GM19468 (cell line): ENCODE results near the gene LTF.

ENCODE experiments used
- ATAC-seq: cut with Tn5 transposase; IDR thresholded peaks from one replicate; pipeline ENCODE4 v1.9.1; 2021; ENCODE audit warnings: mild to moderate bottlenecking, moderate library complexity, moderate number of reproducible peaks; ENCODE audit not compliant: unreplicated experiment; ENCODE audit errors: extremely low read depth

LTF gene

GRCh38 chr3:46471371-46471914 lies 6.7 kb upstream of the LTF start:
- ATAC-seq = no peak

DNA sequence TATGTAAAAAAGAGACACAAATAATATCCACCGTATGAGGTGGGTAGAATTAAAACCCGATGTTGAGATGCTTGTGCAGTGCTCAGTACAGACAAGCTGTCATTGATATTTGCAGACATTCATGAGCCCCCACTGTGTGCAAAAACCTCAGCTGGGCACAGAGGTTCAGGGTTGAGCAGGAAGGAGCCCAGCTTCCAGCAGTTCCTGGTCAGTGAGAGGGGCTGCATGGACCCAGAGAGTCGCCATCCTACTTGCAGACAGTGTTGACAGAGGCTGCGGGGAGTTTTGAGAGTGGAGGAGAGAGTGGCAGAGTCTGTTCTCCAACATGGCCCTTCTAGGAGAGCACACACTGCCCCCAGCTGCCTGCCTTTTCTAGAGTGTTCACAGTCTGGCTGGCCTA lies 6.1 kb upstream of the LTF start:
- no peak for ATAC-seq

GRCh38 chr3:46469680-46470357 lies 5.1 kb upstream of the LTF start:
- ATAC-seq = no peak

DNA sequence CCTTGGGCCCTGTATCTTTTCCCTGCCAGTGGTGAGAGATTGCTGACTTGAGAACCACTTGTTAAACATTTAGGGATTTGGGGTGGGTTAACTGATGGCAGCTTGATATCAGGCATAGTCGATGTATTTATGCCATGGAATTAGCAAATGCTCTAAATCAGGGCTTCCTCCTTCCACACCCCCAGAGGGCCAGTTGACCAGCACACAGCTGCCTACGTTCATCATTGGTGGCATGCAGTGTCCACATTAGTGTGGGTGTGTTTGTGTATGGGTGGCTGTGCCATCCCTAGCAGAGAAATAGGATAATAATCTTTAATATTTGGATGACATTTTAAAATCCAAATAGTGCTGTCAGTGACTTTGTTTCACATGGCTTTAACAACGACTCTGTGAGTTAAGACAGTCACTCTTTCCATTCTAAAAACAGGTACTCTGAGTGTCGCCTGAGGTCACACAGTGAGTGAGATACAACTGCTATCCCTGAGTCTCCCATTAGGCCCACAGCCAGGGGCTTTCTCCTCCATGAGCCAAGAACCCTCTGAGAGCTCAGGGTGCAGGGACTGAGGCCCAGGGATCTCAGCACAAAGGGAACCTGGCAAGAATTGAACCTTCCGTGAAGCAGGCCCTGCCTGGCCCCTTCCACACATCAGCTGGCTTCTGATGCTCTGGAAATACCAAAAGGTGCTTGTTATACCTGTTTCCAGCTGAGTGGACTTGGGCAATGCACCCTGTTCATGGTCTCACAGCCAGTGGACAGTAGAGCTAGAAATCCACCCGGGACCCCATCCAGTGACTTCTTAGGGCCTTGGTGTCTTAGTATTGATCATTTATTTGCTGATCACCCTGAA lies 4.3 kb upstream of the LTF start:
- ATAC-seq = no peak

GRCh38 chr3:46467562-46467961 lies 2.9 kb upstream of the LTF start:
- no peak for ATAC-seq

GRCh38 chr3:46466871-46467403 lies 2.2 kb upstream of the LTF start:
- no peak for ATAC-seq

GRCh38 chr3:46466273-46466672 lies 1.6 kb upstream of the LTF start:
- ATAC-seq = no peak

GRCh38 chr3:46465196-46465520 lies 453 bp upstream of the LTF start:
- no peak for ATAC-seq

- ATAC-seq = no peak
Measured at GRCh38 chr3:46463868-46464241, 850 bp downstream of the LTF start.

DNA sequence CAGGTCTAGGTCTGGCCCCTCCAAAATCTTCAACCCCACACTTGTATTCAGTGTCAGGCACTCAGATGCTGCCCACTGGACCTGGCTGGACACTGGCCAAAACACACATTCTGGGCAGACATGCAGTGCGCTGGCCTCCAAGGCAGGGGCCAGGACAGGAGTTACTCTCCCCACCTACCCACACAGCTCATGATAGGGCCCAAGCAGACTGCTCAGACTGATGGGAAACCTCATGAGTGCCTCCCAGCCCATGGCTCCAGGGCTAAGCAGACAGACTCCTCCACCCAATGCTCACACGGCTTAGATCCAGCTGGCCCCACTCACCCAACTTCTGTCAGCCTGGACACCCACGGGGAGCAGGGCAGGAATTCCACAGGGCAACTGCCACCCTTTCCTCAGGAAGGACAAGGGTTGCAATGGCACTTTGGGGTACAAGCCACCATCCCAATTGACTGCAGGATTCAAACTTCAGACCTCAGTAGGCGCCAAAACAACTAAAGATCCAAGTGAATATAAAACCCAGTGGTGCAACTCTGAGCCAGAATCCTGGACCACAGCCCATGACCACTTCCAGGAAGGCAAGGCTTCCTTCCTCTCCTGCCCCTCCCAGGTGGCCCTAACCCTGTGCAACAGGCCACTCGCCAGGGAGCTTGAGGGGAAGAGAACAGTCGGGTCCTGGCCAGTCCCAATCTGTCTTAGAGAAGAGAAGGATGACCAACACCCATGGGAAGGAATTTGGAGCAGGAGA lies 1.4 kb downstream of the LTF start:
- ATAC-seq = no peak

GRCh38 chr3:46462511-46462910 lies 2.2 kb downstream of the LTF start:
- no peak for ATAC-seq

DNA sequence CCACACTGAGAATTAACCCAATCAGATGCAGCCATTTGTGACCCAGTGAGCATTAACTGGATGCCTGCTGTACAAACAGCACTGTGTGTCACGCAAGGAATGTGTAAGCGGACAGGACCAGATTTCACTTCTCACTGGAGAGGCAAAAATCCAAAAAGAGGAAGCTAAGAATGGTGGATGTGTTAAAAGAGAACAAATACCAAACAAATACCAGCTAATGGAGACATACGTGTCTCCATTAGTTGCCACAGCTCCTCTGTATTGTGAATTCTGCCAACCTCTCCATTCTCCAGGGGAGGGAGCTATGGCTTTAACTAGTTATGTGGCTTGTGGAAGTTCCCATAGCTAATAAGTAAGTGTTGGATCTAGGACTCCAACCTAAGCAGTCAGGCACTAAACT lies 2.6 kb downstream of the LTF start:
- ATAC-seq = no peak

GRCh38 chr3:46460051-46460450 lies 4.7 kb downstream of the LTF start:
- no peak for ATAC-seq

DNA sequence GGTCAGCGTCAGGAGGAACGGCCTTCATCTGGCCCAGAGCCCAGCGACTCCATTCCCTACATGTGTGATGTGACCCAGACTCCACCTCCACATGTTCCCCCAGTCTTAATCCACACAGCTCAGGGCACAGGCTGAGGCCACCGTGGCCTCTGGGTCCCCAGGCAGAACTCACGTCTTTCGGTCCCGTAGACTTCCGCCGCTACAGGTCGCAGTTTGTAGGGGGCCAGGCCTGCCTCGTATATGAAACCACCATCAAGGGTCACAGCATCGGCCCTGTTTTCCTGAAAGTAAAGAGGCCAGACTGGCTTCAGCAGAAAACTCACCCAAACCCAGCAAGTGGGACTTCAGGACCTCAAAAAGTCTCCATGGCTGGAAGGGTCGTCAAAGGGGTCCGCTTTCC lies 8.6 kb downstream of the LTF start:
- ATAC-seq = no peak

- no peak for ATAC-seq
Measured at GRCh38 chr3:46455231-46456115, 9.2 kb downstream of the LTF start.

- no peak for ATAC-seq
Measured at GRCh38 chr3:46454606-46455005, 10.1 kb downstream of the LTF start.

GRCh38 chr3:46454209-46454595 lies 10.5 kb downstream of the LTF start:
- ATAC-seq = no peak

DNA sequence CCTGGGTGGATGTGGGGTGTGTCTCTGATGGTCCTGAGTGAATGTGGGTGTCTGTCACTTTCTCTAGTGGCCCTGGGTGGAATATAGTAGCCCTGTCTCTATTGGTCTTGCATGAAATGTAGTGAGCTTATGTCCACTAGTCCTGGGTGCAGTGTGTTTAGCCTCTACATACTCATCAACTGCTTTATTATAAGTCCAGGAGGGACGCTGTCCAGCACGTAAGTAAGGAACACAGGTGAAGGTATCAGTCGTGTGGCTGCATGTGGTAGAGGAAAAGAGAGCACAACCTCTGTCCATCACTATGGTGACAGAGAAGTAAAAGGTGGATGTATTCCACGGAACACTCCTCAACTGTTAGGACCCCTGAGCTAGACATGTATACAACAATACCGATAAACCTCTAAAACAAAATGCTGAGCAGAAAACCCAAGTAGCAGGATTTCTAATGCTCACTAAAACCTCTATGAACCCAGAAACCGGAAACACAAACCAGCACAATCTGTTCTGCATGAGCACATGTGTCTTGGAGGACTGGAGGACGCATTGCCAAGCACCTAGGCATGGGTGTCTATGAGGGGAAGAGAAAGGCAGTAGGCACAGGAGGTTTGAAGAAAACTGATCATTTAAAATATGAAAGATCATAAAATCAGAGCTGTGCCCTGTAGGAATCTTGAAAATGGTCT lies 11.0 kb downstream of the LTF start:
- ATAC-seq = no peak
